HCT116 (cell line): Measurements from ENCODE around the gene F7. TPM values are rescaled to one million over a fixed set of nuclear protein-coding genes. Genes with fewer than 3 reads are reported as not detected.

Experiments
- ATAC-seq: fragments of 200-7000 bp; cut with Tn5 transposase; 2 replicates; pipeline ENCODE4 v1.9.1; 2020; ENCODE audit warnings: mild to moderate bottlenecking, moderate library complexity
- BruUV-seq: library from RNA; stranded (reverse); fragments of 400-500 nt; replicated peaks from 2 replicates; lab custom pipeline; 2021; lab: Mats Ljungman, UMichigan
- CTCF ChIA-PET: fragments of 300-600 bp; sonication (Branson Sonifier 250); formaldehyde crosslinking; loops from one replicate; lab custom pipeline; 2021; ENCODE audit warnings: antibody characterized with exemption; lab: Charles Lee
- POLR2A ChIA-PET: fragments of 300-600, 350-600 bp; sonication (Branson Sonifier 250); formaldehyde crosslinking; loops from one replicate; lab custom pipeline; 2021; ENCODE audit warnings: antibody characterized with exemption; lab: Charles Lee
- RAD21 ChIA-PET, 2 experiments: fragments of 300-600 bp; sonication (Branson Sonifier 250); formaldehyde crosslinking; loops; one replicate each; lab custom pipeline; 2023; ENCODE audit warnings: low total read pairs in 2 of 2; ENCODE audit not compliant: uncharacterized antibody in 2 of 2, unreplicated experiment in 2 of 2, low non-redundant PET in 1 of 2; lab: Charles Lee
- DNase-seq: peaks from one replicate; pipeline ENCODE4 v3.0.0-alpha.2; 2010; ENCODE audit warnings: low read depth, low spot score
- H2AFZ ChIP-seq: fragments of 200-600 bp; shearing (Covaris generic), sonication (generic); 2 replicates; pipeline ENCODE4 v1.6.1; 2017; ENCODE audit warnings: low read depth, mixed run types, mixed read lengths, antibody characterized with exemption, low read length; ENCODE audit not compliant: poor library complexity, severe bottlenecking
- H3K27ac ChIP-seq: 2 replicates; pipeline ENCODE4 v1.5.1; 2012; ENCODE audit warnings: low read depth, low read length
- H3K27me3 ChIP-seq: fragments of 200-600 bp; sonication (generic); 2 replicates; pipeline ENCODE4 v1.6.1; 2016; ENCODE audit warnings: mixed run types, low read length, mixed read lengths; ENCODE audit not compliant: insufficient read depth
- H3K36me3 ChIP-seq, 2 experiments: fragments of 200-500 bp in 1 of 2; fragments of 200-600 bp in 1 of 2; sonication (Bioruptor generic) in 1 of 2; sonication (generic) in 1 of 2; 2 replicates each; pipeline versions ENCODE4 v1.5.1 to v1.6.1; 2014 to 2016; ENCODE audit warnings: low read length in 2 of 2, inconsistent platforms in 1 of 2, mixed read lengths in 1 of 2, mixed run types in 1 of 2; ENCODE audit not compliant: insufficient read depth in 2 of 2, control insufficient read depth in 1 of 2
- H3K4me1 ChIP-seq, 2 experiments: fragments of 200-600 bp in 1 of 2; sonication (generic) in 1 of 2; 2 replicates each; pipeline versions ENCODE4 v1.5.1 to v1.6.1; 2012 to 2017; ENCODE audit warnings: low read length in 2 of 2, inconsistent platforms in 1 of 2, mild to moderate bottlenecking in 1 of 2, mixed read lengths in 1 of 2, mixed run types in 1 of 2, moderate library complexity in 1 of 2; ENCODE audit not compliant: insufficient read depth in 2 of 2, control insufficient read depth in 1 of 2
- H3K4me2 ChIP-seq: fragments of 200-600 bp; sonication (generic); 2 replicates; pipeline ENCODE4 v1.6.1; 2017; ENCODE audit warnings: mixed run types, low read length, mixed read lengths
- H3K4me3 ChIP-seq, 2 experiments: fragments of 200-600 bp in 1 of 2; sonication (generic) in 1 of 2; replicated peaks in 1 of 2; 2 replicates each; pipeline ENCODE4 v1.5.1; 2011 to 2016; ENCODE audit warnings: low read length in 2 of 2, control low read depth in 1 of 2, low read depth in 1 of 2, mild to moderate bottlenecking in 1 of 2, mixed read lengths in 1 of 2, mixed run types in 1 of 2
- H3K79me2 ChIP-seq: fragments of 200-600 bp; sonication (generic); 2 replicates; pipeline ENCODE4 v1.6.1; 2017; ENCODE audit warnings: mild to moderate bottlenecking, mixed run types, low read length, moderate library complexity, mixed read lengths; ENCODE audit not compliant: insufficient read depth
- H3K9ac ChIP-seq: fragments of 200-600 bp; sonication (generic); 2 replicates; pipeline ENCODE4 v1.6.1; 2016; ENCODE audit warnings: low read length, mixed read lengths
- H3K9me2 ChIP-seq: fragments of 200-600 bp; sonication (generic), shearing (Covaris generic); 2 replicates; pipeline ENCODE4 v1.6.1; 2017; ENCODE audit warnings: mixed run types, mild to moderate bottlenecking, moderate library complexity; ENCODE audit not compliant: insufficient read depth
- H3K9me3 ChIP-seq, 2 experiments: fragments of 200-500 bp in 1 of 2; fragments of 200-600 bp in 1 of 2; sonication (Bioruptor generic) in 1 of 2; sonication (generic) in 1 of 2; 2 replicates each; pipeline ENCODE4 v1.6.1; 2014 to 2017; ENCODE audit warnings: low read length in 2 of 2, mixed read lengths in 2 of 2, inconsistent platforms in 1 of 2, low read depth in 1 of 2, mild to moderate bottlenecking in 1 of 2, mixed run types in 1 of 2, moderate library complexity in 1 of 2; ENCODE audit not compliant: control insufficient read depth in 1 of 2, insufficient read depth in 1 of 2
- H4K20me1 ChIP-seq: fragments of 200-600 bp; sonication (generic), shearing (Covaris generic); 2 replicates; pipeline ENCODE4 v1.6.1; 2017; ENCODE audit warnings: mixed run types, mild to moderate bottlenecking, moderate library complexity; ENCODE audit not compliant: insufficient read depth
- ATF3 ChIP-seq: IDR thresholded peaks from 2 replicates; pipeline ENCODE4 v1.6.1; 2012
- CBX3 ChIP-seq: IDR thresholded peaks from 2 replicates; pipeline ENCODE4 v1.6.1; 2012; ENCODE audit warnings: low read depth
- CEBPB ChIP-seq: IDR thresholded peaks from 2 replicates; pipeline ENCODE4 v1.6.1; 2012; ENCODE audit warnings: low read depth
- EGR1 ChIP-seq: IDR thresholded peaks from 2 replicates; pipeline ENCODE4 v1.6.1; 2012; ENCODE audit warnings: low read depth
- ELF1 ChIP-seq: IDR thresholded peaks from 2 replicates; pipeline ENCODE4 v1.6.1; 2012; ENCODE audit warnings: low read depth, borderline replicate concordance
- EZH2 ChIP-seq: fragments of 200-600 bp; sonication (generic); IDR thresholded peaks from 2 replicates; pipeline ENCODE4 v1.6.1; 2017; ENCODE audit warnings: antibody characterized with exemption, mixed run types
- EZH2phosphoT487 ChIP-seq: fragments of 200-600 bp; IDR thresholded peaks from 2 replicates; pipeline ENCODE4 v1.6.1; 2018; ENCODE audit warnings: antibody characterized with exemption, borderline replicate concordance
- FOSL1 ChIP-seq: IDR thresholded peaks from 2 replicates; pipeline ENCODE4 v1.6.1; 2012; ENCODE audit warnings: low read depth
- JUND ChIP-seq: IDR thresholded peaks from 2 replicates; pipeline ENCODE4 v1.6.1; 2012
- MAX ChIP-seq: IDR thresholded peaks from 2 replicates; pipeline ENCODE4 v1.6.1; 2012
- POLR2A ChIP-seq: IDR thresholded peaks from 2 replicates; pipeline ENCODE4 v1.7.0; 2011; ENCODE audit warnings: borderline replicate concordance; ENCODE audit not compliant: insufficient read depth, insufficient read length; ENCODE audit errors: extremely low read depth
- POLR2AphosphoS5 ChIP-seq: IDR thresholded peaks from 2 replicates; pipeline ENCODE4 v1.6.1; 2011; ENCODE audit warnings: mild to moderate bottlenecking, low read depth, low read length, moderate library complexity
- RAD21 ChIP-seq: IDR thresholded peaks from 2 replicates; pipeline ENCODE4 v1.6.1; 2012; ENCODE audit warnings: low read depth, mild to moderate bottlenecking
- REST ChIP-seq: IDR thresholded peaks from 2 replicates; pipeline ENCODE4 v1.6.1; 2012; ENCODE audit warnings: low read depth
- SRF ChIP-seq: IDR thresholded peaks from 2 replicates; pipeline ENCODE4 v1.6.1; 2012; ENCODE audit warnings: low read depth
- TCF7L2 ChIP-seq: IDR thresholded peaks from 2 replicates; pipeline ENCODE4 v1.7.0; 2011; ENCODE audit warnings: borderline replicate concordance, inconsistent platforms; ENCODE audit not compliant: insufficient read depth, insufficient read length; ENCODE audit errors: extremely low read depth
- YY1 ChIP-seq: IDR thresholded peaks from 2 replicates; pipeline ENCODE4 v1.6.1; 2011; ENCODE audit warnings: low read length, low read depth, moderate library complexity, mild to moderate bottlenecking; ENCODE audit not compliant: insufficient replicate concordance; ENCODE audit errors: extremely low read depth
- ZFX ChIP-seq: fragments of 450-650 bp; IDR thresholded peaks from 2 replicates; pipeline ENCODE4 v1.6.1; 2017
- ZNF274 ChIP-seq: fragments of 200-500 bp; sonication (Bioruptor generic); IDR thresholded peaks from 2 replicates; pipeline ENCODE4 v1.6.1; 2014; ENCODE audit warnings: mild to moderate bottlenecking, low read depth, low read length, inconsistent platforms
- intact Hi-C: fragments of 100-400 bp; cut with micrococcal nuclease; formaldehyde crosslinking; loops from 2 replicates; pipeline ENCODE4 v1.10.0; 2022
- total RNA-seq: library from RNA; stranded (reverse); gene quantifications from one replicate; pipeline ENCODE4 v1.2.1, GENCODE V29; 2021; ENCODE audit not compliant: unreplicated experiment
- TF ChIP-seq, protein P1 (sequence below), 3 experiments: fragments of 200-600 bp in 1 of 3; sonication (generic) in 1 of 3; IDR thresholded peaks in 2 of 3; conservative IDR thresholded peaks in 1 of 3; 2 replicates each; pipeline ENCODE4 v1.5.1; 2012 to 2017; ENCODE audit warnings: low read depth in 2 of 3, low read length in 2 of 3, antibody characterized with exemption in 1 of 3, borderline replicate concordance in 1 of 3, control low read depth in 1 of 3, mild to moderate bottlenecking in 1 of 3, mixed read lengths in 1 of 3, mixed run types in 1 of 3, moderate library complexity in 1 of 3; ENCODE audit not compliant: insufficient read depth in 1 of 3

The F7 gene
- total RNA-seq, 1 experiment from 2014 or later, result not detected

- H3K4me1 ChIP-seq, result no peaks in the 10 kb centered on the region
- no TSS peak for BruUV-seq
- POLR2A ChIA-PET, result no interaction called here
- intact Hi-C loops, result no loop called here
- no peak overlapping the region for H3K4me2 ChIP-seq
- no peaks in the 10 kb centered on the region for H3K27me3 ChIP-seq
- TF ChIP-seq POLR2A (no peak), JUND (no peak), TCF7L2 (no peak), MAX (no peak), POLR2AphosphoS5 (no peak), EZH2phosphoT487 (no peak), ZNF274 (no peak), YY1 (no peak), SRF (no peak), CBX3 (no peak), RAD21 (no peak), ATF3 (no peak), ELF1 (no peak), EZH2 (no peak), FOSL1 (no peak), CEBPB (no peak), ZFX (no peak), REST (no peak), EGR1 (no peak)
- TF ChIP-seq, protein P1, sequence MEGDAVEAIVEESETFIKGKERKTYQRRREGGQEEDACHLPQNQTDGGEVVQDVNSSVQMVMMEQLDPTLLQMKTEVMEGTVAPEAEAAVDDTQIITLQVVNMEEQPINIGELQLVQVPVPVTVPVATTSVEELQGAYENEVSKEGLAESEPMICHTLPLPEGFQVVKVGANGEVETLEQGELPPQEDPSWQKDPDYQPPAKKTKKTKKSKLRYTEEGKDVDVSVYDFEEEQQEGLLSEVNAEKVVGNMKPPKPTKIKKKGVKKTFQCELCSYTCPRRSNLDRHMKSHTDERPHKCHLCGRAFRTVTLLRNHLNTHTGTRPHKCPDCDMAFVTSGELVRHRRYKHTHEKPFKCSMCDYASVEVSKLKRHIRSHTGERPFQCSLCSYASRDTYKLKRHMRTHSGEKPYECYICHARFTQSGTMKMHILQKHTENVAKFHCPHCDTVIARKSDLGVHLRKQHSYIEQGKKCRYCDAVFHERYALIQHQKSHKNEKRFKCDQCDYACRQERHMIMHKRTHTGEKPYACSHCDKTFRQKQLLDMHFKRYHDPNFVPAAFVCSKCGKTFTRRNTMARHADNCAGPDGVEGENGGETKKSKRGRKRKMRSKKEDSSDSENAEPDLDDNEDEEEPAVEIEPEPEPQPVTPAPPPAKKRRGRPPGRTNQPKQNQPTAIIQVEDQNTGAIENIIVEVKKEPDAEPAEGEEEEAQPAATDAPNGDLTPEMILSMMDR (IDR thresholded peaks at IDR 0.05 in 2 of 3, conservative IDR thresholded peaks at IDR 0.05 in 1 of 3; ENCODE audit: borderline replicate concordance in 1 of 3, insufficient read depth in 1 of 3, low read depth in 2 of 3, low read length in 2 of 3), result no peak
- TF ChIP-seq, all 23 proteins: peak for 0
- ChIA-PET CTCF (no interaction called here), RAD21 (no interaction called here)
- Histone ChIP-seq H3K36me3 (no peaks in the 10 kb centered on the region), H4K20me1 (no peaks in the 10 kb centered on the region), H3K79me2 (no peaks in the 10 kb centered on the region), H3K9me2 (no peaks in the 10 kb centered on the region), H3K4me3 (no peak overlapping the region), H2AFZ (no peak overlapping the region), H3K9me3 (no peaks in the 10 kb centered on the region), H3K9ac (no peak overlapping the region), H3K27ac (no peak overlapping the region)
- DNase-seq (no peak), ATAC-seq (no peak)
Measured at GRCh38 chr13:113139577-113139976, 34.0 kb downstream of the F7 start.
